ENCODE results near the gene ZNF532. TPM values are rescaled to one million over a fixed set of nuclear protein-coding genes. Genes with fewer than 3 reads are reported as not detected.
"Not testable (repeated sequence)": the region's sequence is repeated elsewhere in the genome, so short reads cannot be mapped to it uniquely, and the experiment has no call there.

Gene ZNF532, protein sequence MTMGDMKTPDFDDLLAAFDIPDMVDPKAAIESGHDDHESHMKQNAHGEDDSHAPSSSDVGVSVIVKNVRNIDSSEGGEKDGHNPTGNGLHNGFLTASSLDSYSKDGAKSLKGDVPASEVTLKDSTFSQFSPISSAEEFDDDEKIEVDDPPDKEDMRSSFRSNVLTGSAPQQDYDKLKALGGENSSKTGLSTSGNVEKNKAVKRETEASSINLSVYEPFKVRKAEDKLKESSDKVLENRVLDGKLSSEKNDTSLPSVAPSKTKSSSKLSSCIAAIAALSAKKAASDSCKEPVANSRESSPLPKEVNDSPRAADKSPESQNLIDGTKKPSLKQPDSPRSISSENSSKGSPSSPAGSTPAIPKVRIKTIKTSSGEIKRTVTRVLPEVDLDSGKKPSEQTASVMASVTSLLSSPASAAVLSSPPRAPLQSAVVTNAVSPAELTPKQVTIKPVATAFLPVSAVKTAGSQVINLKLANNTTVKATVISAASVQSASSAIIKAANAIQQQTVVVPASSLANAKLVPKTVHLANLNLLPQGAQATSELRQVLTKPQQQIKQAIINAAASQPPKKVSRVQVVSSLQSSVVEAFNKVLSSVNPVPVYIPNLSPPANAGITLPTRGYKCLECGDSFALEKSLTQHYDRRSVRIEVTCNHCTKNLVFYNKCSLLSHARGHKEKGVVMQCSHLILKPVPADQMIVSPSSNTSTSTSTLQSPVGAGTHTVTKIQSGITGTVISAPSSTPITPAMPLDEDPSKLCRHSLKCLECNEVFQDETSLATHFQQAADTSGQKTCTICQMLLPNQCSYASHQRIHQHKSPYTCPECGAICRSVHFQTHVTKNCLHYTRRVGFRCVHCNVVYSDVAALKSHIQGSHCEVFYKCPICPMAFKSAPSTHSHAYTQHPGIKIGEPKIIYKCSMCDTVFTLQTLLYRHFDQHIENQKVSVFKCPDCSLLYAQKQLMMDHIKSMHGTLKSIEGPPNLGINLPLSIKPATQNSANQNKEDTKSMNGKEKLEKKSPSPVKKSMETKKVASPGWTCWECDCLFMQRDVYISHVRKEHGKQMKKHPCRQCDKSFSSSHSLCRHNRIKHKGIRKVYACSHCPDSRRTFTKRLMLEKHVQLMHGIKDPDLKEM (N-terminal part only)
- total RNA-seq: 0.79 and 1.0 TPM in 2 replicates

GRCh38 chr18:58864146-58865032, at the start of gene ZNF532:
ZNF532 (plus strand) TSS chr18:58864877. CDS start in a region left out here.
- Mint-ChIP-seq H3K4me1 (peaks cover 2% of the 10 kb centered on the region), H3K4me3 (peak within 1 kb of the TSS; percentile 43), H3K27ac (no peak within 1 kb of the TSS), H3K27me3 (peaks cover 71% of the 10 kb centered on the region), H3K9me3 (no peaks in the 10 kb centered on the region), H3K36me3 (ENCODE audit: low read depth) (no peaks in the 10 kb centered on the region)
- DNase-seq: no peak
- intact Hi-C loops (cut with micrococcal nuclease): no loop called here

DNA sequence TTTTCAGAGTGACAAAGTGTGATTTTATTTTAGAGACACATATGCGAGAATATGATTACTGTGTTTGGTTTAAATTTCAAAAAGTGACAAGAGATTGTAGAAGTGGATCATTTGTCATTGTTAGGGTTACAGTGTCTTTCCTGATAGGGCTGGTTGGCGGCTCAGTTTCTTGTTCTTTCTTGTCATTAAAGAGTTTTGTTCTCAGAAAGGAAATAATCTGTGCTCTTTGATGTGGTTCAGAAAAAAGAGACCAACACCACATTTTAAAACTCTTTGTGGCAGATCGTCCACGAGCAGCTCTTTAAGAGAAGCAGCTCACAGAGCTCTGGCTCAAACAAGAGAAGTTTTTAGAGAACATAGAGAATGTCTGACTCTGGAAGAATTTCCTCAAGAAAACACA, 45.6 kb upstream of the ZNF532 start:
- no peak overlapping the region for H3K4me3 Mint-ChIP-seq

GRCh38 chr18:58820251-58820650, 44.4 kb upstream of the ZNF532 start:
- DNase-seq: no peak
- H3K4me1 Mint-ChIP-seq: peaks cover 7% of the 10 kb centered on the region
- no peak overlapping the region for H3K27ac Mint-ChIP-seq
- H3K9me3 Mint-ChIP-seq: no peaks in the 10 kb centered on the region
- H3K27me3 Mint-ChIP-seq: peaks cover 39% of the 10 kb centered on the region
- intact Hi-C loops (cut with micrococcal nuclease): no loop called here
- no peak overlapping the region for H3K4me3 Mint-ChIP-seq
- H3K36me3 Mint-ChIP-seq (ENCODE audit: low read depth): no peaks in the 10 kb centered on the region

More for the DNA sequence above, 45.6 kb upstream of the ZNF532 start:
- peak; percentile 72 for DNase-seq
- peaks cover 3% of the 10 kb centered on the region for H3K9me3 Mint-ChIP-seq
- peaks cover 7% of the 10 kb centered on the region for H3K4me1 Mint-ChIP-seq
- intact Hi-C loops (cut with micrococcal nuclease): no loop called here
- peaks cover 2% of the 10 kb centered on the region for H3K36me3 Mint-ChIP-seq (ENCODE audit: low read depth)
- no peak overlapping the region for H3K27ac Mint-ChIP-seq
- peaks cover 42% of the 10 kb centered on the region for H3K27me3 Mint-ChIP-seq

DNA sequence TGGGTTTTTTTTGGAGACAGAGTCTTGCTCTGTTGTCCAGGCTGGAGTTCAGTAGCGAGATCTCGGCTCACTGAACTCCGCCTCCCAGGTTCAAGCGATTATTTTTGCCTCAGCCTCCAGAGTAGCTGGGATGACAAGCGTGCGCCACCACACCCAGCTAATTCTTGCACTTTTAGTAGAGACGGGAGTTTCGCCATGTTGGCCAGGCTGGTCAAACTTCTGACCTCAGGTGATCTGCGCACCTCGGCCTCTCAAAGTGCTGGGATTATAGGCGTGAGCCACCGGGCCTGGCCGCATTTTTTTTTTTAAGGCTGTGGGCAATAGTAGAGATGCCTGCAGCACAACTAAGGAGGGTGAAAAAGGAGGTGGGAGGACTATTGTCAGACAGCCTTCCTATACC, 41.7 kb upstream of the ZNF532 start:
- peaks cover 7% of the 10 kb centered on the region for H3K4me1 Mint-ChIP-seq
- no peaks in the 10 kb centered on the region for H3K9me3 Mint-ChIP-seq
- DNase-seq: no peak
- H3K27me3 Mint-ChIP-seq: peaks cover 35% of the 10 kb centered on the region
- H3K27ac Mint-ChIP-seq: no peak overlapping the region
- no peak overlapping the region for H3K4me3 Mint-ChIP-seq
- no peaks in the 10 kb centered on the region for H3K36me3 Mint-ChIP-seq (ENCODE audit: low read depth)
- intact Hi-C loops (cut with micrococcal nuclease): no loop called here

DNA sequence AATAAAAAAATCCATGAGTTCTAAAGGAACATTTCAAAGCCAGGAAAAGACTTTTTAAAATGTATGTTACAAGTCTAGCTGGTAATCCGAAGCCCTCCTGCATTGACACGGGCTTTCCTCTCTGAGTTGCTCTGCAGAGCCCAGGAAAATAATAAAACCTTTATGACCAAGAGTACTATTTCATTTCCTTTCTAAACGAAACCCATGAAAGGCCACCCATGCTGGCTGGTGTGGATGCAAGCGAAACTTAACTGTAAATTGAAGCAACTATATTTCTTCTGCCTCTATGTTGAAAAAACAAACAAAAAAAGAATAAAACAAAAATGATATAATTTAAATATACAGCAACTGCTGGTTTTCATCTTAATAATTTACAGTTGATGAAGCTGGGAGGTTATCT, 41.3 kb upstream of the ZNF532 start:
- Mint-ChIP-seq H3K4me1 (peaks cover 7% of the 10 kb centered on the region), H3K27me3 (peaks cover 33% of the 10 kb centered on the region), H3K27ac (no peak overlapping the region), H3K4me3 (no peak overlapping the region), H3K36me3 (ENCODE audit: low read depth) (no peaks in the 10 kb centered on the region), H3K9me3 (no peaks in the 10 kb centered on the region)
- intact Hi-C loops (cut with micrococcal nuclease): no loop called here
- no peak for DNase-seq

- H3K27me3 Mint-ChIP-seq: peaks cover 25% of the 10 kb centered on the region
- H3K4me3 Mint-ChIP-seq; H3K9me3 Mint-ChIP-seq; H3K27ac Mint-ChIP-seq; H3K4me1 Mint-ChIP-seq; intact Hi-C loops (cut with micrococcal nuclease); DNase-seq; H3K36me3 Mint-ChIP-seq (ENCODE audit: low read depth): not testable (repeated sequence)
These were observed 37.8 kb upstream of the ZNF532 start for GRCh38 chr18:58826926-58827325.

DNA sequence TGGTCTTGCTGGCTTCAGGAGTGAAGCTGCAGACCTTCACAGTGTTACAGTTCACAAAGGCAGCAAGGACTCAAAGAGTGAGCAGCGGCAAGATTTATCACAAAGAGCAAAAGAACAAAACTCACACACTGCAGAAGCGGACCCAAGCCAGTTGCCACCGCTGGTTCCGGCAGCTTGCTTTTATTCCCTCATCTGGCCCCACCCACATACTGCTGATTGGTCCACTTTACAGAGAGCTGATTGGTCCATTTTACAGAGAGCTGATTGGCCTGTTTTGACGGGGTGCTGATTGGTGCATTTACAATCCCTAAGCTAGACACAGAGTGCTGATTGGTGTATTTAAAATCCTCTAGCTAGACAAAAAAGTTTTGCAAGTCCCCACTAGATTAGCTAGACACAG, 37.2 kb upstream of the ZNF532 start:
- Mint-ChIP-seq H3K27ac (no peak overlapping the region), H3K27me3 (peaks cover 26% of the 10 kb centered on the region), H3K4me1 (no peaks in the 10 kb centered on the region), H3K36me3 (ENCODE audit: low read depth) (no peaks in the 10 kb centered on the region), H3K9me3 (no peaks in the 10 kb centered on the region), H3K4me3 (no peak overlapping the region)
- DNase-seq: no peak
- intact Hi-C loops (cut with micrococcal nuclease): no loop called here

DNA sequence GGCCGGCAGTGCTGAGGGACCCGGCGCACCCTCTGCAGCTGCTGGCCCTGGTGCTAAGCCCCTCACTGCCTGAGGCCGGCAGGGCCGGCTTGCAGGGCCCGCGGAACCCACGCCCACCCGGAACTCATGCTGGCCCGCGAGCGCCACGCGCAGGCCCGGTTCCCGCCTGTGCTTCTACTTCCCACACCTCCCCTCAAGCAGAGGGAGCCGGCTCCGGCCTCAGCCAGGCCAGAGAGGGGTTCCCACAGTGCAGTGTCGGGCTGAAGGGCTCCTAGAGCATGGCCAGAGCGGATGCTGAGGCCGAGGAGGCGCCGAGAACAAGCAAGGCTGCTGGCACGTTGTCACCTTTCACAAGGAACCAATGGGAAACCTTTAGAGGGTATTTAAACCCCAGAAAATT, 36.8 kb upstream of the ZNF532 start:
- Mint-ChIP-seq H3K4me1 (no peaks in the 10 kb centered on the region), H3K27me3 (peaks cover 22% of the 10 kb centered on the region), H3K27ac (no peak overlapping the region), H3K4me3 (no peak overlapping the region), H3K9me3 (no peaks in the 10 kb centered on the region), H3K36me3 (ENCODE audit: low read depth) (no peaks in the 10 kb centered on the region)
- no peak for DNase-seq
- intact Hi-C loops (cut with micrococcal nuclease): no loop called here

DNA sequence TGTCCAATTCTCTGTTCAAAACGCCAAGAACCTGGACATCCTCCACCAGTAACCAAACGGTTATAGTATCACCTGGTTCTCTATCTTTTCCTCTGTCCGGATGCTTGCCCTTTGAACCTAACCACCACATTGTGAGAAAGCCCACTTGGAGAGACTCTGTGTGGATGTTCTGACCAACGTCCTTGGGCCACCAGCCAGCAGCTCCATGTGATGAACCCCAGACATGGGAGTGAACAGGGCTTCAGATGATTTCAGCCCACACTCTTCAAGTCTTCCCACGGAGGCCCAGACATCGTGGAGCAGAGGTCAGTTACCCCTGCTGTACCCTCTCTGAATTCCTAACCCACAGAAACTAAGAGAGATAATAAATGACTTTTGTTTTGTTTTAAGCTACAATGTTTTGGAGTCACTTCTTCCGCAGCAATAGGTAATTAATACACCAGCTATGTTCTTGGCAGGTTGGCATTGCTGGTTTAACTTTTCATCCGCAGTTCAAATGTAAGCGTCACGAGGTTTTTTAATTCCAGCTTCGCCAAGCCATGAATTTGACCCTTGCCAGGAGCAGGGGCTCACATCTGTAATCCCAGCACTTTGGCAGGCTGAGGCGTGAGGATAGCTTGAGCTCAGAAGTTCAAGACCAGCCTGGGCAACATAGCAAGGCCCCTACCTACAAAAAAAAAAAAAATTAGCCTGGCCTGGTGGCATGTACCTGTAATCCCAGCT, 36.1 kb upstream of the ZNF532 start:
- no peak overlapping the region for H3K27ac Mint-ChIP-seq
- no peaks in the 10 kb centered on the region for H3K9me3 Mint-ChIP-seq
- no peak for DNase-seq
- no peaks in the 10 kb centered on the region for H3K36me3 Mint-ChIP-seq (ENCODE audit: low read depth)
- no peak overlapping the region for H3K4me3 Mint-ChIP-seq
- peaks cover 22% of the 10 kb centered on the region for H3K27me3 Mint-ChIP-seq
- intact Hi-C loops (cut with micrococcal nuclease): no loop called here
- H3K4me1 Mint-ChIP-seq: no peaks in the 10 kb centered on the region

GRCh38 chr18:58829263-58829662, 35.4 kb upstream of the ZNF532 start:
- Mint-ChIP-seq H3K36me3 (ENCODE audit: low read depth) (no peaks in the 10 kb centered on the region), H3K27me3 (peaks cover 22% of the 10 kb centered on the region), H3K4me1 (no peaks in the 10 kb centered on the region), H3K4me3 (no peak overlapping the region), H3K27ac (no peak overlapping the region), H3K9me3 (no peaks in the 10 kb centered on the region)
- intact Hi-C loops (cut with micrococcal nuclease): no loop called here
- no peak for DNase-seq

GRCh38 chr18:58829886-58830285, 34.8 kb upstream of the ZNF532 start:
- H3K9me3 Mint-ChIP-seq; H3K36me3 Mint-ChIP-seq (ENCODE audit: low read depth); H3K27ac Mint-ChIP-seq; DNase-seq; intact Hi-C loops (cut with micrococcal nuclease); H3K4me3 Mint-ChIP-seq; H3K4me1 Mint-ChIP-seq: not testable (repeated sequence)
- peaks cover 19% of the 10 kb centered on the region for H3K27me3 Mint-ChIP-seq

GRCh38 chr18:58831606-58832005, 33.1 kb upstream of the ZNF532 start:
- no peak for DNase-seq
- H3K27ac Mint-ChIP-seq: no peak overlapping the region
- no peaks in the 10 kb centered on the region for H3K9me3 Mint-ChIP-seq
- intact Hi-C loops (cut with micrococcal nuclease): no loop called here
- H3K4me3 Mint-ChIP-seq: no peak overlapping the region
- H3K4me1 Mint-ChIP-seq: no peaks in the 10 kb centered on the region
- peaks cover 12% of the 10 kb centered on the region for H3K27me3 Mint-ChIP-seq
- H3K36me3 Mint-ChIP-seq (ENCODE audit: low read depth): no peaks in the 10 kb centered on the region

Data from activated CD4-positive, alpha-beta T cell treated with anti-CD3 and anti-CD28 coated beads, Interleukin-2, amount 10 ng/mL, durations not matched to agents 24 days and 14 days (primary cell).